ENCODE data around the gene ZFP36. TPM values are rescaled to one million over a fixed set of nuclear protein-coding genes. Genes with fewer than 3 reads are reported as not detected.

The ZFP36 gene
- total RNA-seq, 4 donors from 2014 or later: 323 to 827 (median 509) TPM

DNA sequence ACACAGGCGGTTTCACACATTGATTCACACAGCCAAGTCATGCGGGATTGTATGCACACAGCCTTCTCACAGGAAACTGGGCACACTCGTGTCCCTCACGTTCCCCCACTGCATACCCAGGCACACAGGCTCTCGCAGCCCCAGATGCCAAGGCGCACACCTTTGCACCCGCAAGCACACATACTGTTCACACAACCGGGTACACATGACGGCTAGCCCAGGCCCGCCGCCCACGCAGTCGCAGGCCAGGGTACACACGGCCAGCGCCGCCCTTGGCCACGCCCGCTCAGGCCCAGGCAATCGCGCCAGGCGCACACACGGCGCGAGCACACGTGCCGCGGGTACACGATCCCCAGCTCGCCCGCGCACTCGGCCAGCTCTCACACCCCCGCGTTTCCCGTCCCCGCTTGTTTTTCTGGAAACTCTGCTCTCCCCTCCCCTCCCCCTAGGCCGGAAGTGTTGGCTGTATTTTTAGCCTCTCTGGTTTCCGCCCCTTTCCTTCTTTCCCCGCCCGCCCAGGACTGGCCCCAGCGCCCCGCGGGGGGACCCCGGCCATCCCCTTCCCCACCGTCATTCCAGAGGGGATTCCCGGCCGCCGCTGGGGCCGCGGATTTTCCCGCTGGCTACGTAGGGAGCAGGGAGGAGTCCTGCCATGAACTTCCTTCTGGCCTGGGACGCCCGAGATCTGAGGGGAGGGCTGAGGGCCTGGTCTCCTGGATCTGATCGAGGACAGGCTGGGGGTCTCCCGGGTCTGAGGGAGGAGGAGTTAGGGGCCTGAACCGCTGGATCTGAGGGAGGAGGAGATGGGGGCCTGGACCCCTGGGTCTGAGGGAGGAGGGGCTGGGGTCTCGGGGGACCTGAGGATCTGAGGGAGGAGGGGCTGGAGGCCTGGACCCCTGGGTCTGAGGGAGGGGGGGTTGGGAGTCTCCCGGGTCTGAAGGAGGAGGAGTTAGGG, 4.0 kb upstream of the ZFP36 start:
- ATAC-seq (ENCODE audit: low FRiP score): peak; percentile 29
- peak; percentile 91 for DNase-seq (ENCODE audit: low spot score)
- TF ChIP-seq, protein P1, sequence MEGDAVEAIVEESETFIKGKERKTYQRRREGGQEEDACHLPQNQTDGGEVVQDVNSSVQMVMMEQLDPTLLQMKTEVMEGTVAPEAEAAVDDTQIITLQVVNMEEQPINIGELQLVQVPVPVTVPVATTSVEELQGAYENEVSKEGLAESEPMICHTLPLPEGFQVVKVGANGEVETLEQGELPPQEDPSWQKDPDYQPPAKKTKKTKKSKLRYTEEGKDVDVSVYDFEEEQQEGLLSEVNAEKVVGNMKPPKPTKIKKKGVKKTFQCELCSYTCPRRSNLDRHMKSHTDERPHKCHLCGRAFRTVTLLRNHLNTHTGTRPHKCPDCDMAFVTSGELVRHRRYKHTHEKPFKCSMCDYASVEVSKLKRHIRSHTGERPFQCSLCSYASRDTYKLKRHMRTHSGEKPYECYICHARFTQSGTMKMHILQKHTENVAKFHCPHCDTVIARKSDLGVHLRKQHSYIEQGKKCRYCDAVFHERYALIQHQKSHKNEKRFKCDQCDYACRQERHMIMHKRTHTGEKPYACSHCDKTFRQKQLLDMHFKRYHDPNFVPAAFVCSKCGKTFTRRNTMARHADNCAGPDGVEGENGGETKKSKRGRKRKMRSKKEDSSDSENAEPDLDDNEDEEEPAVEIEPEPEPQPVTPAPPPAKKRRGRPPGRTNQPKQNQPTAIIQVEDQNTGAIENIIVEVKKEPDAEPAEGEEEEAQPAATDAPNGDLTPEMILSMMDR (IDR thresholded peaks at IDR 0.05): no peak

DNA sequence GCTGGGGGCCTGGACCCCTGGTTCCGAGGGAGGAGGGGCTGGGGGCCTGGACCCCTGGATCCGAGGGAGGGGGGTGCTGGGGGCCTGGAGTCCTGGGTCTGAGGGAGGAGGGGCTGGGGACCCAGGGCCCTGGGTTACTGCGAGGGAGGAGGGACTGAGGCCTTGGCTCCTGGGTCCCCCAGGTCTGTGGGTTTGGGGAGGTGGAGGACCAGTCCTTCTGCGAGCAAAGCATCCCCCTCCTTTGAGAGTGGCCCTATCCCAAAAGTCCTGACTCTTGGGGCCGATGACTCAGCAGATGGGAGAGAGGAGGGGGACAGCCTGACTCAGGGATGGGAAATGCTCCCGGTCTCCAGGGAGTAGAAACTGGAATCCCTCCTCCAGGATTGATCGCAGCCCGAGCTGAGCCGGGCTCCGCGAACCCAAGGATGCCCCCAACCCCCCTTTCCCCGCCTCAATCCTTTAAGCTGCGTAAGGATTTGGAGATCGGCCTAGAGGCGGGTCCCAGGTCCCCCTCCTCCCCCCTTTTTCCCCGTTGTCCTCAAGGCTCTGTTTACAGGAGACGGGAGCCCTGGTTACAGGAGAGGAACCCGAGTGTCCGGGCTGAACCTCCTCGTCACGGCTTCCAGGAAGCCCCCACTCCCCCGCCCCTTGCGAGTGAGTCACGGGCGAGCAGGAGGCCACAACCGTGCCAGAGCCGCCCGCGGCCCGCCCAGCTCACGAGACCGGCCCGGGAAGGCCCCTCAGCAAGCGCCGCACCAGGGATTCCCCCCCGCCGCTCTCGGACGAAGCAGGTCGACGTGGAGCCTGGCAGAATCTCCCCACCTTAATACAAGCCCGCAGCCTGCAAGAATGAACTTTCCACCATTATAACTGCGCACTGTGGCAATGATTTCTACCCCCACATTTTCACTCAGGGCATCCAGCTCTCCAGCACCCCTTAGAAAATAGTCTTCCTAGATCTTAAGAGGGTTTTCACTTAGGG, 3.0 kb upstream of the ZFP36 start:
- DNase-seq (ENCODE audit: low spot score) (peak; percentile 98), ATAC-seq (ENCODE audit: low FRiP score) (peak; percentile 50)
- TF ChIP-seq, protein P1 (IDR thresholded peaks at IDR 0.05): no peak

DNA sequence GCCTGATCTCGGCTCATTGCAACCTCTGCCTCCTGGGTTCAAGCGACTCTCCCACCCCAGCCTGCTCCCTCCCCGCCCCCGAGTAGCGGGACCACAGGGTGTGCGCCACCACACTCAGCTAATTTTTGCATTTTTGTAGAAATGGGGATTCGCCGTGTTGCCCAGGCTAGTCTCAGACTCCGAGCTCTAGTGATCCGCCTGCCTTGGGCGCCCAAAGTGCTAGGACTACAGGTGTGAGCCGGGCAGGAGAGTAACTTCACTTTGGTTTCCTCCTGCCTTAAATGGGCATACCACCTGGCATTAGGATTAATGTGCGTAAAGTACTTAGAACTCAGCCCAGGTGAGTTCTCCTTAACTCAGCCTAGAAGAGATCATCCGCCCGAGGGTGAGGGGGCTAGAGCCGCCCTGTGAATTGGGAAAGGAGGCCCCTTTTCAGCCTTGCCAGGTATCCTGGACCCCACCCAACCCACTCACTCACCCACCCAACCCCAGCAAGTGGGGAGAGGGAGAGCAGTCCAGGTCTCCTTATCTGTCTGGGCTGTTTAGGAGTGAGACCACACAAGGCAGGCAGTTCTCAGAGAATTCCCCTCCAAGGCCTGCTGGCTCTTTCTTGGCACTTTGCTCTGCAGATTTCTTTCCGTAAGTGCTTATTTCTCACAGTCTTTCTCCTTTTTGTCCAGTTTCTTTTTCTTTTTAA, 1.2 kb upstream of the ZFP36 start:
- TF ChIP-seq, protein P1 (IDR thresholded peaks at IDR 0.05): no peak
- DNase-seq (ENCODE audit: low spot score): no peak
- no peak for ATAC-seq (ENCODE audit: low FRiP score)

DNA sequence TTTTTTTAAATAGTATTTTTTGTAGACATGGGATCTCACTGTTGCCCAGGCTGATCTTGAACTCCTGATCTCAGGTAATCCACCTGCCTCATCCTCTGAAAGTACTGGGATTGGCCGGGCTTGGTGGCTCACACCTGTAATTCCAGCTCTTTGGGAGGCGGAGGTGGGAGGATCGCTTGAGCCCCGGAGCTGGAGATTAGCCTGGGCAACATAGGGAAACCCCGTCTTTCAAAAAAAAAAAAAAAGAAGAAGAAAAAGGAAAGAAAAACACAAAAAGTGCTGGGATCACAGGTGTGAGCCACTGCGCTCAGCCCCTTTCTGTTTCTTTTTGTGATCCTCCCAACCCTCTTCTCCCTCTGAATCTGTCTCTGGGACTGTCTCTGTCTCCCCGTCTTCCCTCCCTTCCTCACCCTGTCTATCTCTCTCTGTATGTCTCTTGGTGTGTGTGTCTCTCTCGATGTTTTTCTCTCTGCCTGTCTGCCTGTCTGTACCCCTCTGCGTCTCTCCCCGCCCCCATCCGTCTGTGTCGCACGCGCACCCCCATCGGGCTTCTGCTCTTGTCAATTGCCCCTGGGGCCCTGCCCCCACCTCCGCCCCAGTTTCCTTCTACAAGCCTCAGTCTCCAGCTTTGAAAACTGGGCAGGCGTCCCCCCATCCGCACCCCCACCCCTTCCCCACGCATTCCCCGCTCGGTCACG, 540 bp upstream of the ZFP36 start:
- TF ChIP-seq, protein P1 (IDR thresholded peaks at IDR 0.05): no peak
- DNase-seq (ENCODE audit: low spot score): no peak
- no peak for ATAC-seq (ENCODE audit: low FRiP score)

DNA sequence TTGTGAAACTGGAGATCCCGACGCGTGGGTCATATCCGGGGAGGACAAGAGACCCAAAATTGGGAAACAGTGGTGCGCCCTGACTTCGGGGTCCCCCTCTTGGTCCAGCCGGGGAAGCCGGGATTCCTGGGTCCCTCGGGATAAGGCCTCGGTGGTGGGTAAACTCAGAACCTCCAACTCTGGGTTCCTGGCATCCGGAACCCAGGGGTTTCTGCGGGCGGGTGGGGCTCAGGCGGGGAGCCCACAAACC, 688 bp downstream of the ZFP36 start:
- DNase-seq (ENCODE audit: low spot score) (no peak), ATAC-seq (ENCODE audit: low FRiP score) (no peak)
- TF ChIP-seq, protein P1 (IDR thresholded peaks at IDR 0.05): no peak

DNA sequence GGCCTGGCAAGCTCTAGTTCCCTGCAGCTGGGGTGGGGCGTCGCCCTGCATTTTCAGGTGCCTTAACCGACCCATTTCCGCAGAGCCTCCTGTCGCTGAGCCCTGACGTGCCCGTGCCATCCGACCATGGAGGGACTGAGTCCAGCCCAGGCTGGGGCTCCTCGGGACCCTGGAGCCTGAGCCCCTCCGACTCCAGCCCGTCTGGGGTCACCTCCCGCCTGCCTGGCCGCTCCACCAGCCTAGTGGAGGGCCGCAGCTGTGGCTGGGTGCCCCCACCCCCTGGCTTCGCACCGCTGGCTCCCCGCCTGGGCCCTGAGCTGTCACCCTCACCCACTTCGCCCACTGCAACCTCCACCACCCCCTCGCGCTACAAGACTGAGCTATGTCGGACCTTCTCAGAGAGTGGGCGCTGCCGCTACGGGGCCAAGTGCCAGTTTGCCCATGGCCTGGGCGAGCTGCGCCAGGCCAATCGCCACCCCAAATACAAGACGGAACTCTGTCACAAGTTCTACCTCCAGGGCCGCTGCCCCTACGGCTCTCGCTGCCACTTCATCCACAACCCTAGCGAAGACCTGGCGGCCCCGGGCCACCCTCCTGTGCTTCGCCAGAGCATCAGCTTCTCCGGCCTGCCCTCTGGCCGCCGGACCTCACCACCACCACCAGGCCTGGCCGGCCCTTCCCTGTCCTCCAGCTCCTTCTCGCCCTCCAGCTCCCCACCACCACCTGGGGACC, 1.2 kb downstream of the ZFP36 start:
- TF ChIP-seq, protein P1 (IDR thresholded peaks at IDR 0.05): no peak
- no peak for DNase-seq (ENCODE audit: low spot score)
- no peak for ATAC-seq (ENCODE audit: low FRiP score)
